MM.1S (cell line): ENCODE data around the gene MSRB3.

Source experiments
- DNase-seq: peaks from one replicate; pipeline ENCODE4 v3.0.0-alpha.2; 2015
- H2AFZ ChIP-seq: fragments of 300-600 bp; sonication (generic); 2 replicates; pipeline ENCODE4 v1.6.0; 2016; ENCODE audit warnings: antibody characterized with exemption, low read length
- H3F3A ChIP-seq: fragments of 300-600 bp; sonication (generic); 2 replicates; pipeline ENCODE4 v1.6.1; 2016; ENCODE audit warnings: mild to moderate bottlenecking, antibody characterized with exemption, low read length, moderate library complexity, mixed read lengths; ENCODE audit not compliant: insufficient read depth
- H3K27ac ChIP-seq: fragments of 300-600 bp; sonication (generic); 2 replicates; pipeline ENCODE4 v1.5.1; 2016; ENCODE audit warnings: mild to moderate bottlenecking, low read length
- H3K27me3 ChIP-seq: fragments of 300-600 bp; sonication (generic); replicated peaks from 2 replicates; pipeline ENCODE4 v1.6.0; 2016; ENCODE audit warnings: low read length; ENCODE audit not compliant: insufficient read depth
- H3K36me3 ChIP-seq: fragments of 300-600 bp; sonication (generic); replicated peaks from 2 replicates; pipeline ENCODE4 v1.6.1; 2016; ENCODE audit warnings: mild to moderate bottlenecking, low read length, mixed read lengths; ENCODE audit not compliant: insufficient read depth
- H3K4me1 ChIP-seq: fragments of 300-600 bp; sonication (generic); 2 replicates; pipeline ENCODE4 v1.6.1; 2016; ENCODE audit warnings: low read length, mixed read lengths
- H3K4me2 ChIP-seq: fragments of 300-600 bp; sonication (generic); 2 replicates; pipeline ENCODE4 v1.6.0; 2016; ENCODE audit warnings: low read depth, low read length
- H3K4me3 ChIP-seq: fragments of 300-600 bp; sonication (generic); 2 replicates; pipeline ENCODE4 v1.5.1; 2016; ENCODE audit warnings: low read length, mixed read lengths
- H3K79me2 ChIP-seq: fragments of 300-600 bp; sonication (generic); 2 replicates; pipeline ENCODE4 v1.6.1; 2016; ENCODE audit warnings: mixed run types, low read length, mixed read lengths
- H3K9ac ChIP-seq: fragments of 300-600 bp; sonication (generic); 2 replicates; pipeline ENCODE4 v1.6.1; 2016; ENCODE audit warnings: low read length, mixed read lengths
- H3K9me2 ChIP-seq: fragments of 300-600 bp; sonication (generic); replicated peaks from 2 replicates; pipeline ENCODE4 v1.6.1; 2016; ENCODE audit warnings: mild to moderate bottlenecking, low read length, mixed read lengths; ENCODE audit not compliant: insufficient read depth
- H3K9me3 ChIP-seq: fragments of 300-600 bp; sonication (generic); replicated peaks from 2 replicates; pipeline ENCODE4 v1.6.1; 2016; ENCODE audit warnings: mild to moderate bottlenecking, low read length, mixed read lengths; ENCODE audit not compliant: insufficient read depth
- H4K20me1 ChIP-seq: fragments of 300-600 bp; sonication (generic); 2 replicates; pipeline ENCODE4 v1.6.1; 2016; ENCODE audit warnings: mild to moderate bottlenecking, low read length, moderate library complexity, mixed read lengths; ENCODE audit not compliant: insufficient read depth
- CTCF ChIP-seq: fragments of 300-600 bp; sonication (generic); IDR thresholded peaks from 2 replicates; pipeline ENCODE4 v1.5.1; 2016; ENCODE audit warnings: antibody characterized with exemption, low read length, mixed read lengths
- EZH2 ChIP-seq: fragments of 300-600 bp; sonication (generic); optimal IDR thresholded peaks from 2 replicates; pipeline ENCODE3; 2017; ENCODE audit warnings: low read depth, mild to moderate bottlenecking, antibody characterized with exemption, low read length, mixed read lengths
- EZH2phosphoT487 ChIP-seq: fragments of 300-600 bp; sonication (generic); IDR thresholded peaks from 2 replicates; pipeline ENCODE4 v1.6.1; 2018; ENCODE audit warnings: antibody characterized with exemption, low read length

MSRB3 gene

DNA sequence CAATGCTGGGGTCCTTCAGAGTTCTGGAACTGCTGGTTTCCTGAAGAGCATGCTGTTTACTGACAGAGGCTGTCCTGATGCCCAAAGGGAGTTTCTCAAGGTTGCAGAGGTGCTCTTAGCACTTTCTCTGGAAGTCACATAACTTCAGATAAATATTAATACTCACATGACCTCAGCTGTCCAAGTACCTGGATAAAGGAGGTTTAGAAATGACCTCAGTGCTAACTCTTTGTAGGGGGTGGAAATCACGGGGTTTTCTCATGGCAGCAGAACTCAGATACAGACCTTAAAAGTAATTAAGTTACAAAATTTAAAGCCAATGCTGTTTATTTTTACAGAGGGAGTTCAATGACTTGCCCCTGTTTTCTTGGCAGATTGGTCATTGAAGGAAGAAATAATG is 225.9 kb downstream of the MSRB3 start:
- no peak for DNase-seq
- Histone ChIP-seq H2AFZ (no peak overlapping the region), H3K27ac (no peak overlapping the region), H3K79me2 (no peaks in the 10 kb centered on the region), H3K9ac (no peak overlapping the region), H3K9me2 (no peaks in the 10 kb centered on the region), H3K27me3 (no peaks in the 10 kb centered on the region), H3K4me3 (no peak overlapping the region), H3K36me3 (no peaks in the 10 kb centered on the region), H3K4me2 (no peak overlapping the region), H4K20me1 (no peaks in the 10 kb centered on the region), H3K9me3 (no peaks in the 10 kb centered on the region), H3F3A (no peaks in the 10 kb centered on the region), H3K4me1 (no peaks in the 10 kb centered on the region)
- no peak for TF ChIP-seq EZH2phosphoT487
- no peak for TF ChIP-seq EZH2
- TF ChIP-seq CTCF: no peak

DNA sequence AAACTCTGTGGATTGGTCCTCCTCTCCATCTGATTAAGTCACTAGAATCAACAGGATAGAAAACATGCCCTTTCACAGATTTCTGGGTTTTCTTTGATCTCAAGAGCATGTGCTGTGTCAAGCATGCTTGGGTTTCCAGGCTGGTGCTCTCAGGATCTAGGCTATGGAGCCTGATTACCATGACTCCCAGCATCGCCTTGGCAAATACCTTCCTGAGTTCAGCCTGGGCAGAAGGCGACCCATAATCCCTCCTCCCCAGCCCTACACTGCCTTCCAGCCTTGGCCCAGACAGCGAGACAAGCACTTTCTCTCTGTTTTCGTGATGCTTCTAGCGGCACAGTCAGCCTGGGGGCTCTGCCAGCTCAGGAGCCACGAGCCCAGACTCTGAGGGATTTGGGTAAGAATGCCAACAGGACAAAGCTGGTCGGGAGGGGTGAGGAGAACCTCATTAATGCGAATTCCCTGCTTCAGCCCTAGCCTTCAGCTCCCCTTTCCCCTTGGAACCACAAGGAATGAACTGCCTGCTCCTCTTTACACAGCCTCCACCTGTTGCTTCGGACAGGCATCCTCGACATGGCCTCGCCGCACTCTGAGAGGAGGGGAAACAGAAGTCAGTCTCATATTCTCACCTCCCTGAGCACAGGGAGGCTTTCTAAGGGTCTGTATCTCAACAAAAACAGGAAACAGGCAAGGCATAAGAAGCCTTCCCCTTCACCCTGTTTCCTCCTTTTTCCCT is 227.1 kb downstream of the MSRB3 start:
- H3K36me3 ChIP-seq: no peaks in the 10 kb centered on the region
- no peak overlapping the region for H2AFZ ChIP-seq
- H3F3A ChIP-seq: no peaks in the 10 kb centered on the region
- H3K79me2 ChIP-seq: no peaks in the 10 kb centered on the region
- no peaks in the 10 kb centered on the region for H3K9me2 ChIP-seq
- no peaks in the 10 kb centered on the region for H3K27me3 ChIP-seq
- no peak overlapping the region for H3K4me2 ChIP-seq
- no peak for TF ChIP-seq CTCF
- no peak for TF ChIP-seq EZH2
- no peak for TF ChIP-seq EZH2phosphoT487
- no peak for DNase-seq
- no peak overlapping the region for H3K27ac ChIP-seq
- no peak overlapping the region for H3K9ac ChIP-seq
- H3K4me1 ChIP-seq: no peaks in the 10 kb centered on the region
- no peaks in the 10 kb centered on the region for H4K20me1 ChIP-seq
- no peaks in the 10 kb centered on the region for H3K9me3 ChIP-seq
- H3K4me3 ChIP-seq: no peak overlapping the region

- Histone ChIP-seq H3K9ac (no peak overlapping the region), H3K27me3 (no peaks in the 10 kb centered on the region), H3K79me2 (no peaks in the 10 kb centered on the region), H2AFZ (no peak overlapping the region), H3K9me2 (no peaks in the 10 kb centered on the region), H3K4me1 (no peaks in the 10 kb centered on the region), H3K4me3 (no peak overlapping the region), H3K9me3 (no peaks in the 10 kb centered on the region), H3K36me3 (no peaks in the 10 kb centered on the region), H4K20me1 (no peaks in the 10 kb centered on the region), H3F3A (no peaks in the 10 kb centered on the region), H3K4me2 (no peak overlapping the region), H3K27ac (no peak overlapping the region)
- no peak for DNase-seq
- TF ChIP-seq CTCF: no peak
- TF ChIP-seq EZH2: no peak
- TF ChIP-seq EZH2phosphoT487: no peak
Observed at GRCh38 chr12:65508276-65509035, 230.0 kb downstream of the MSRB3 start.
